ENCODE results near the gene INPP5F. TPM values are rescaled to one million over a fixed set of nuclear protein-coding genes. Genes with fewer than 3 reads are reported as not detected.

INPP5F gene
- total and polyA plus RNA-seq, 2 of the 13 experiments (the other 11 are each of a cell fraction or from before 2014, with no cell fraction given) = 12.5 to 15.7 TPM

DNA sequence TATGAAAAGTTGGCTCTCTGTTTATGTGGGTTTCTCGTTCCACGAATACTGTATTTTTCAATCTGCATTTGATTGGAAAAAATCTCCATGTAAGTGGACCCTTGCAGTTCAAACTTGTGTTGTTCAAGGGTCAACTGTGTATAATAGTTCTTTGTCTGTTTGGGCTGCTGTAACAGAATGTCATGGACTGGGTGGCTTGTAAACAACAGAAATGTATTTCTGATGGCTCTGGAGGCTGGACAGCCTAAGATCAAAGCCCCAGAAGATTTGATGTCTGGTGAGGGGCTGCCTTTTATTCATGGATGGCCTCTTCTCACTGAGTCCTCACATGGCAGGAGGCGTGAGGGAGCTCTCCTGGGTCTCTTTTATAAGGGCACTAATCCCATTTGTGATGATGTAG, 36.2 kb downstream of the INPP5F start (continued):
- TF ChIP-seq FOXK2 (IDR thresholded peaks at IDR 0.05) (peak; percentile 60), EED (CRISPR knock-in tag; IDR thresholded peaks at IDR 0.05) (no peak), IKZF1 (IDR thresholded peaks at IDR 0.05) (no peak), ZNF678 (CRISPR knock-in tag; IDR thresholded peaks at IDR 0.05) (no peak), MAFF (IDR thresholded peaks at IDR 0.05; ENCODE audit: low read depth, low read length) (no peak), NR2F2 (IDR thresholded peaks at IDR 0.05; ENCODE audit: borderline replicate concordance, low read depth) (no peak), ZNF75D (CRISPR knock-in tag; IDR thresholded peaks at IDR 0.05; ENCODE audit: borderline replicate concordance) (no peak), ZNF550 (CRISPR knock-in tag; IDR thresholded peaks at IDR 0.05; ENCODE audit: borderline replicate concordance) (no peak), ZNF230 (CRISPR knock-in tag; IDR thresholded peaks at IDR 0.05) (no peak), ZNF350 (CRISPR knock-in tag; IDR thresholded peaks at IDR 0.05; ENCODE audit: borderline replicate concordance, low read depth) (no peak), TOE1 (CRISPR knock-in tag; IDR thresholded peaks at IDR 0.05) (no peak), IRF2 (CRISPR knock-in tag; IDR thresholded peaks at IDR 0.05) (peak; percentile 53; the same call in 1 of the 2 replicates), HNF4A (CRISPR knock-in tag; IDR thresholded peaks at IDR 0.05) (peak; percentile 74), MEF2D (CRISPR knock-in tag; IDR thresholded peaks at IDR 0.05) (no peak), PHF5A (CRISPR knock-in tag; IDR thresholded peaks at IDR 0.05; ENCODE audit: low read depth, unreplicated experiment) (no peak), ZNF616 (CRISPR knock-in tag; IDR thresholded peaks at IDR 0.05; ENCODE audit: low read depth) (no peak), SP2 (CRISPR knock-in tag; IDR thresholded peaks at IDR 0.05) (no peak), CHCHD3 (CRISPR knock-in tag; IDR thresholded peaks at IDR 0.05) (no peak), NR2F6 (IDR thresholded peaks at IDR 0.05) (0 out of 2 replicates have a peak, but pooled peaks have one; percentile 39), NR2F6 (CRISPR knock-in tag; IDR thresholded peaks at IDR 0.05) (peak; percentile 50; the same call in 1 of the 2 replicates)
- TF ChIP-seq, protein P1, sequence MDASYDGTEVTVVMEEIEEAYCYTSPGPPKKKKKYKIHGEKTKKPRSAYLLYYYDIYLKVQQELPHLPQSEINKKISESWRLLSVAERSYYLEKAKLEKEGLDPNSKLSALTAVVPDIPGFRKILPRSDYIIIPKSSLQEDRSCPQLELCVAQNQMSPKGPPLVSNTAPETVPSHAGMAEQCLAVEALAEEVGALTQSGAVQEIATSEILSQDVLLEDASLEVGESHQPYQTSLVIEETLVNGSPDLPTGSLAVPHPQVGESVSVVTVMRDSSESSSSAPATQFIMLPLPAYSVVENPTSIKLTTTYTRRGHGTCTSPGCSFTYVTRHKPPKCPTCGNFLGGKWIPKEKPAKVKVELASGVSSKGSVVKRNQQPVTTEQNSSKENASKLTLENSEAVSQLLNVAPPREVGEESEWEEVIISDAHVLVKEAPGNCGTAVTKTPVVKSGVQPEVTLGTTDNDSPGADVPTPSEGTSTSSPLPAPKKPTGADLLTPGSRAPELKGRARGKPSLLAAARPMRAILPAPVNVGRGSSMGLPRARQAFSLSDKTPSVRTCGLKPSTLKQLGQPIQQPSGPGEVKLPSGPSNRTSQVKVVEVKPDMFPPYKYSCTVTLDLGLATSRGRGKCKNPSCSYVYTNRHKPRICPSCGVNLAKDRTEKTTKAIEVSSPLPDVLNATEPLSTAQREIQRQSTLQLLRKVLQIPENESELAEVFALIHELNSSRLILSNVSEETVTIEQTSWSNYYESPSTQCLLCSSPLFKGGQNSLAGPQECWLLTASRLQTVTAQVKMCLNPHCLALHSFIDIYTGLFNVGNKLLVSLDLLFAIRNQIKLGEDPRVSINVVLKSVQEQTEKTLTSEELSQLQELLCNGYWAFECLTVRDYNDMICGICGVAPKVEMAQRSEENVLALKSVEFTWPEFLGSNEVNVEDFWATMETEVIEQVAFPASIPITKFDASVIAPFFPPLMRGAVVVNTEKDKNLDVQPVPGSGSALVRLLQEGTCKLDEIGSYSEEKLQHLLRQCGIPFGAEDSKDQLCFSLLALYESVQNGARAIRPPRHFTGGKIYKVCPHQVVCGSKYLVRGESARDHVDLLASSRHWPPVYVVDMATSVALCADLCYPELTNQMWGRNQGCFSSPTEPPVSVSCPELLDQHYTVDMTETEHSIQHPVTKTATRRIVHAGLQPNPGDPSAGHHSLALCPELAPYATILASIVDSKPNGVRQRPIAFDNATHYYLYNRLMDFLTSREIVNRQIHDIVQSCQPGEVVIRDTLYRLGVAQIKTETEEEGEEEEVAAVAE (CRISPR knock-in tag; IDR thresholded peaks at IDR 0.05; ENCODE audit: borderline replicate concordance) = no peak
- TF ChIP-seq, protein P2, sequence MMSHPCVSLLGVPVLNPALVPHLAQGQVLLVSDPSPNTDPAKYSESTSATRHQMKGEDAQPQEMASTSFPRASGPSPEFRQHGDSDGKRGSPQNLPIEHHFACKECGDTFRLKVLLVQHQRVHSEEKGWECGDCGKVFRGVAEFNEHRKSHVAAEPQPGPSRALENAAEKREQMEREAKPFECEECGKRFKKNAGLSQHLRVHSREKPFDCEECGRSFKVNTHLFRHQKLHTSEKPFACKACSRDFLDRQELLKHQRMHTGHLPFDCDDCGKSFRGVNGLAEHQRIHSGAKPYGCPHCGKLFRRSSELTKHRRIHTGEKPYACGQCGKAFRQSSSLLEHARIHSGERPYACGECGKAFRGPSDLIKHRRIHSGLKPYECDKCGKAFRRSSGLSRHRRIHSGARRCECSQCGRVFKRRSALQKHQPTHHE (CRISPR knock-in tag; IDR thresholded peaks at IDR 0.05; ENCODE audit: borderline replicate concordance) = no peak
- TF ChIP-seq, protein P3, sequence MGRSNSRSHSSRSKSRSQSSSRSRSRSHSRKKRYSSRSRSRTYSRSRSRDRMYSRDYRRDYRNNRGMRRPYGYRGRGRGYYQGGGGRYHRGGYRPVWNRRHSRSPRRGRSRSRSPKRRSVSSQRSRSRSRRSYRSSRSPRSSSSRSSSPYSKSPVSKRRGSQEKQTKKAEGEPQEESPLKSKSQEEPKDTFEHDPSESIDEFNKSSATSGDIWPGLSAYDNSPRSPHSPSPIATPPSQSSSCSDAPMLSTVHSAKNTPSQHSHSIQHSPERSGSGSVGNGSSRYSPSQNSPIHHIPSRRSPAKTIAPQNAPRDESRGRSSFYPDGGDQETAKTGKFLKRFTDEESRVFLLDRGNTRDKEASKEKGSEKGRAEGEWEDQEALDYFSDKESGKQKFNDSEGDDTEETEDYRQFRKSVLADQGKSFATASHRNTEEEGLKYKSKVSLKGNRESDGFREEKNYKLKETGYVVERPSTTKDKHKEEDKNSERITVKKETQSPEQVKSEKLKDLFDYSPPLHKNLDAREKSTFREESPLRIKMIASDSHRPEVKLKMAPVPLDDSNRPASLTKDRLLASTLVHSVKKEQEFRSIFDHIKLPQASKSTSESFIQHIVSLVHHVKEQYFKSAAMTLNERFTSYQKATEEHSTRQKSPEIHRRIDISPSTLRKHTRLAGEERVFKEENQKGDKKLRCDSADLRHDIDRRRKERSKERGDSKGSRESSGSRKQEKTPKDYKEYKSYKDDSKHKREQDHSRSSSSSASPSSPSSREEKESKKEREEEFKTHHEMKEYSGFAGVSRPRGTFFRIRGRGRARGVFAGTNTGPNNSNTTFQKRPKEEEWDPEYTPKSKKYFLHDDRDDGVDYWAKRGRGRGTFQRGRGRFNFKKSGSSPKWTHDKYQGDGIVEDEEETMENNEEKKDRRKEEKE (IDR thresholded peaks at IDR 0.05) = no peak
- TF ChIP-seq, protein P4, sequence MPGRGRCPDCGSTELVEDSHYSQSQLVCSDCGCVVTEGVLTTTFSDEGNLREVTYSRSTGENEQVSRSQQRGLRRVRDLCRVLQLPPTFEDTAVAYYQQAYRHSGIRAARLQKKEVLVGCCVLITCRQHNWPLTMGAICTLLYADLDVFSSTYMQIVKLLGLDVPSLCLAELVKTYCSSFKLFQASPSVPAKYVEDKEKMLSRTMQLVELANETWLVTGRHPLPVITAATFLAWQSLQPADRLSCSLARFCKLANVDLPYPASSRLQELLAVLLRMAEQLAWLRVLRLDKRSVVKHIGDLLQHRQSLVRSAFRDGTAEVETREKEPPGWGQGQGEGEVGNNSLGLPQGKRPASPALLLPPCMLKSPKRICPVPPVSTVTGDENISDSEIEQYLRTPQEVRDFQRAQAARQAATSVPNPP (CRISPR knock-in tag; IDR thresholded peaks at IDR 0.05) = no peak
